ENCODE results near the gene RAB23. TPM values are rescaled to one million over a fixed set of nuclear protein-coding genes. Genes with fewer than 3 reads are reported as not detected.
A peak's percentile ranks its signal among the peaks of the same experiment; 100 is the strongest.

The RAB23 gene
- 74.0 and 82.2 TPM in 2 replicates for total RNA-seq

DNA sequence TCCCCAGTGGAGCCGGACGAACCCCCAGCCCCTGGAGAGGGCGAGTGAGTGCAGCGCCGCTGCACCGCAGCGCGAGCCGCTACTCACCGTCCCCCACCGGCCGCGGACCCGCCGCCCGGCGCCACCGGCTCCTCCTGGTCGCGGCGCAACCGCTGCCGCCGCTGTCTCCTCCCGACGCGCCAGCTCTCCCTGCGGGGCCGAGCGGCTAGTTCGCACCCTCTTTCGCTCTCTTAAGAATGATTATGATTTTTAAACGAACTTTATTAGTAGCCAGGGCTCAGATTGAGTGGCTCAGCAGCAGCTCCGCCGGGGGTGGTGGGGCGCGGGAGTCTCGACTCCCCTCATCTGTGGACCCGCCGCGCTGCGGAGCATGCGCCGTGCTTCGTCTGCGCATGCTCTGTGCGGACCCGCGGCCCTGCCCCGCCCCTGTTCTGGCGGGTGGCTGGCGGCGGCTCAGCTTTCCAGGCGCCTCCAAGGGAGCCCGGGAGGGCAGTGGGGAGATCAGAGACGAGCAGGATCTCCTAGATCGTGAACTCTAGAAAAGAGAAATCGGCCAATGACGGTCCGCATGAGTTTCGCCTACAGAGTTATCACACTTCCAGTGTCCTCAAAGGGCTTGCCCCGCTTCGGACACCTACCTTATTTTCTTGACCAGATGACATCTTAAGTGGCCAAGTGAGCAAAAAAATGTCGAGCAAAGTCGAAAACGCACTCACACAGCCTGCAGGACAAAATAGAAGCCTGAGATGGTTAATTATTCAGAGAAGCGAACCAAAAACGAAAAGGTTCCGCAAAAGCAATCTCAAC is at the start of gene RAB23:
RAB23 (minus strand) TSS at position 372 of the 807 bp plus-strand sequence. CDS start 11,927 bp downstream, outside the sequence.
- peak; percentile 93 for DNase-seq (ENCODE audit: insufficient read length, low spot score, missing footprints)
- Histone ChIP-seq H3K4me3 (ENCODE audit: insufficient read depth, low read length) (peak within 1 kb of the TSS; percentile 93), H3K27ac (ENCODE audit: low read depth, low read length) (peak within 1 kb of the TSS; percentile 94), H2AFZ (ENCODE audit: low read length) (peak within 1 kb of the TSS; percentile 90), H3K79me2 (ENCODE audit: insufficient read depth, low read length) (peaks cover 56% of the 10 kb centered on the region), H3K9me3 (ENCODE audit: low read depth, low read length) (no peaks in the 10 kb centered on the region), H4K20me1 (ENCODE audit: insufficient read depth, low read length) (no peaks in the 10 kb centered on the region), H3K4me2 (ENCODE audit: insufficient read depth, low read length) (peak within 1 kb of the TSS; percentile 98), H3K27me3 (ENCODE audit: insufficient read depth, low read length) (no peaks in the 10 kb centered on the region), H3K36me3 (ENCODE audit: insufficient read depth, low read length) (no peaks in the 10 kb centered on the region), H3K4me1 (ENCODE audit: insufficient read depth, low read length) (peaks cover 29% of the 10 kb centered on the region)
- no peak for TF ChIP-seq CTCF (IDR thresholded peaks at IDR 0.05; ENCODE audit: extremely low read depth, low read depth, low read length)

- Histone ChIP-seq H3K36me3 (ENCODE audit: insufficient read depth, low read length) (no peaks in the 10 kb centered on the region), H3K27ac (ENCODE audit: low read depth, low read length) (peak overlapping the region; percentile 4), H4K20me1 (ENCODE audit: insufficient read depth, low read length) (no peaks in the 10 kb centered on the region), H3K27me3 (ENCODE audit: insufficient read depth, low read length) (no peaks in the 10 kb centered on the region), H3K4me3 (ENCODE audit: insufficient read depth, low read length) (no peak overlapping the region), H2AFZ (ENCODE audit: low read length) (no peak overlapping the region), H3K4me2 (ENCODE audit: insufficient read depth, low read length) (no peak overlapping the region), H3K4me1 (ENCODE audit: insufficient read depth, low read length) (peaks cover 42% of the 10 kb centered on the region), H3K79me2 (ENCODE audit: insufficient read depth, low read length) (no peaks in the 10 kb centered on the region), H3K9me3 (ENCODE audit: low read depth, low read length) (no peaks in the 10 kb centered on the region)
- DNase-seq (ENCODE audit: insufficient read length, low spot score, missing footprints), result no peak
- TF ChIP-seq CTCF (IDR thresholded peaks at IDR 0.05; ENCODE audit: extremely low read depth, low read depth, low read length), result no peak
Measured at GRCh38 chr6:57268294-57268640, 46.2 kb upstream of the RAB23 start.

GRCh38 chr6:57267586-57268293 is 45.6 kb upstream of the RAB23 start:
- Histone ChIP-seq H2AFZ (ENCODE audit: low read length) (no peak overlapping the region), H3K4me1 (ENCODE audit: insufficient read depth, low read length) (peaks cover 47% of the 10 kb centered on the region), H3K4me3 (ENCODE audit: insufficient read depth, low read length) (no peak overlapping the region), H4K20me1 (ENCODE audit: insufficient read depth, low read length) (no peaks in the 10 kb centered on the region), H3K9me3 (ENCODE audit: low read depth, low read length) (no peaks in the 10 kb centered on the region), H3K36me3 (ENCODE audit: insufficient read depth, low read length) (no peaks in the 10 kb centered on the region), H3K27me3 (ENCODE audit: insufficient read depth, low read length) (no peaks in the 10 kb centered on the region), H3K27ac (ENCODE audit: low read depth, low read length) (peak overlapping the region; percentile 97), H3K79me2 (ENCODE audit: insufficient read depth, low read length) (no peaks in the 10 kb centered on the region), H3K4me2 (ENCODE audit: insufficient read depth, low read length) (peak overlapping the region; percentile 11)
- peak; percentile 74 for TF ChIP-seq CTCF (IDR thresholded peaks at IDR 0.05; ENCODE audit: extremely low read depth, low read depth, low read length)
- DNase-seq (ENCODE audit: insufficient read length, low spot score, missing footprints), result peak; percentile 89

DNA sequence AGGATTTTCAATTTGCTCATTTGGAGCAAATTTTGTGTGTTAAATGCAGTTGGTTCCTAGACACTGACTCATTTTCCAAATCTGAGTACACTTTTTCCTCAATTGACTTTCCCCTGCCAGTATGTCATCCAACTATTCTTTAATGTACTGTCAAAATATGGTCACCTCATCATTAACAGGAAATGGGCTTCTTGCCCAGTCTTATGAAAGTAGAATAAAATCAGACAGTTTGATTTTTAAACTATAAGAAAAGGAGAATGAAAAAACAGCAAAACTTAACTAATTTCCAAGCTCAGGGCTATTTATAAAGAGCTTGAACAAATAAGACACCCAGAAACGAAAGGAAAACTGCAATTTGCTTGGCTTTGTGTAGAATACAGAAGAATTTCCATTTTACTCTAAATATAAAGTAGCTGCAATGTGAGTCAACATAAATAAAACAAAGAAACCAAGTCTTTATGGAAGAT is 43.7 kb upstream of the RAB23 start:
- Histone ChIP-seq H3K79me2 (ENCODE audit: insufficient read depth, low read length) (no peaks in the 10 kb centered on the region), H3K4me2 (ENCODE audit: insufficient read depth, low read length) (peak overlapping the region; percentile 63), H3K4me3 (ENCODE audit: insufficient read depth, low read length) (peak overlapping the region; percentile 22), H4K20me1 (ENCODE audit: insufficient read depth, low read length) (no peaks in the 10 kb centered on the region), H3K36me3 (ENCODE audit: insufficient read depth, low read length) (no peaks in the 10 kb centered on the region), H3K9me3 (ENCODE audit: low read depth, low read length) (no peaks in the 10 kb centered on the region), H3K27me3 (ENCODE audit: insufficient read depth, low read length) (no peaks in the 10 kb centered on the region), H3K4me1 (ENCODE audit: insufficient read depth, low read length) (peaks cover 63% of the 10 kb centered on the region), H3K27ac (ENCODE audit: low read depth, low read length) (peak overlapping the region; percentile 97), H2AFZ (ENCODE audit: low read length) (no peak overlapping the region)
- DNase-seq (ENCODE audit: insufficient read length, low spot score, missing footprints), result peak; percentile 43
- no peak for TF ChIP-seq CTCF (IDR thresholded peaks at IDR 0.05; ENCODE audit: extremely low read depth, low read depth, low read length)

All from osteoblast (primary cell).